Left forelimb (tissue), 1 donor: Measurements from ENCODE around the gene CDCA7L.

Experiments
- DNase-seq: peaks from one replicate; pipeline ENCODE4 v3.0.0-alpha.2; 2018; ENCODE audit warnings: low spot score

Gene CDCA7L, protein sequence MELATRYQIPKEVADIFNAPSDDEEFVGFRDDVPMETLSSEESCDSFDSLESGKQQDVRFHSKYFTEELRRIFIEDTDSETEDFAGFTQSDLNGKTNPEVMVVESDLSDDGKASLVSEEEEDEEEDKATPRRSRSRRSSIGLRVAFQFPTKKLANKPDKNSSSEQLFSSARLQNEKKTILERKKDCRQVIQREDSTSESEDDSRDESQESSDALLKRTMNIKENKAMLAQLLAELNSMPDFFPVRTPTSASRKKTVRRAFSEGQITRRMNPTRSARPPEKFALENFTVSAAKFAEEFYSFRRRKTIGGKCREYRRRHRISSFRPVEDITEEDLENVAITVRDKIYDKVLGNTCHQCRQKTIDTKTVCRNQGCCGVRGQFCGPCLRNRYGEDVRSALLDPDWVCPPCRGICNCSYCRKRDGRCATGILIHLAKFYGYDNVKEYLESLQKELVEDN

DNA sequence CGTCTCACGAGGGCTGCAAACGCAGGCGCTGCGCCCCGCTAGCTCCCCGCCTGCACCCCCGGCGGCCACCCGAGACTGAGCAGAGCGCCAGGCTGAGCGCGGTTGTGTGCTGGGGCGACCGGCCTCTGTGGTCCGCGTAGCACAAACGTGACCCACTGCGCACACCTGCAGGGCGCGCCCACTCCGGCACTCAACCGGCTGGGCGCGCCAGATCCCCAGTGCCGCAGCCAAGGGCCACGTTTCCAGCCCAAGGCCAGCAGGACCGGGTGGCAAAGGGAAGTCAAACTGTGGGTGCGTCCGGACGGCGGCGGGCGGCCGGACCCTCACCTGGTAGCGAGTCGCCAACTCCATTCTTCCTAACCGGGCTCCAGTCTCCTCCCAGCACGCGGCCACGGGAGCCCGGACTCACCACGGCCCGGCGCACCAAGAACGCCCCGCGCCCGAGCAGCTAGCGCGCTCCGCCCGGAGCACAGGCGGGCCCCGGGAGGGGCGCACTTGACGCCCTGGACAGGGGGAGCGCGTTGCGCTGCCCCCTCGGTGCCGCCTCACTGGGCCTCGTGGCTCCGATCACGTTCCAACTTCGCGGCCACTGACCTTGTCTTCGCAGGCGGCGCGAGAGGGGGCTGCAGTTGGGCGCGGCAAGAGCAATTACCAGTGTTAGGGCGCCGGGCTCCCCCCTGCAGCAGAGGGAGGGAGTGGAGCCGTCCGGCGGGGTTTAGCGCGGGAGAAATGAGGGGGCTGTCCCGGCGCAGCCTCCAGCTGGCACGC, at the start of gene CDCA7L:
Gene CDCA7L (minus strand): TSS at position 446 of the 768 bp plus-strand sequence. CDS start 95 bp downstream, at position 351.
- peak; percentile 89 for DNase-seq

DNA sequence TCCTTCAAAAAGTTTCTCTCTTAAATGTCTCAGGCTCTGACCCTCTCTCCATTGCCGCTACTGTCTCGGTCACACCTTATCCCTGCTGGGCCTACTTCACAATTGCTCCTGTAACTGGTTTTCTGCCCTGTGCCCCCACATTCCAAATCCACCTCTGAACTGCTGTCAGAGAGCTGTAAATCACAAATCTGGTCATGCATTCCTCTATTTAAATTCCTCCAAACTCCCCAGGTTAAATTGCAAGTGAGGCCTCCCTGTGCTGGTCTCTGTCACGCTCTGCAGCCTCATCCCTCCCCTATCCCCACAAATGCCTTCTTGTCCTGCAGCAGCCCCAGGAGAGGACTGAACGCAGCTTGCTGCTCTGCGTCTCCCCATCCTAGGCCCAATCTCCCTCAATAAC, 40.4 kb upstream of the CDCA7L start:
- DNase-seq: no peak

DNA sequence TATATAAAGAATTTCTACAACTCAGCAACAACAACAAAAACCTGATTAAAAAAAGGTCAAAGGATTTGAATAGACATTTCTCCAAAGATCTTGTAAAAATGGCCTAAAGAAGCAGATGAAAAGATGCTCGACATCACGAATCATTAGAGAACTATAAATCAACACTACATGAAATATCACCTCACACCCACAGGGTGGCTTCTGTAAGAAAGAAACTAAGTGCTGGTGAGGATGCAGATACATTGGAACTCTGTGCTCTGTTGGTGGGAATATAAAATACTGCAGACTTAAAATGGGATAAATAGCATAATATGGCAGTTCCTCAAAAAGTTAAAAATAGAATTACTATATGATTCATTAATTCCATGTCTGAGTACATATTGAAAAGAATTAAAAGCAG, 38.3 kb upstream of the CDCA7L start:
- no peak for DNase-seq

DNA sequence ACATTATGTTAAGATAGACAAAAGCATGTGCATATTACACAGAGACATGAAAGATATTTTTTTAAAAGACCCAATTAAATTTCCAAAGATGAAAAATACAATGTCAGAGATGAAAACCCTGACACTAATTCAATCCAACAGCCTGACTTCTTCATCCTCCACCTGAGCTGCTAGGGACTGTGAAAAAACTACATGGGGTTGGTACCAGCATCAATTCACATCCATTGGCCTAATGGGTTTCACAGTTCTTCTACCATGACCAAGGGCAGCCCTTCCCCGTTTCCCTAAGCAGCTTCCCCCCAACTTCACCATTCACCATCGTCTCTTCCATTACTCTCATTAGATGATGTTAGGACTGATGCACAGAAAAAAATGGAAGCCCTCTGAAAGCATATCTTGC, 37.4 kb upstream of the CDCA7L start:
- no peak for DNase-seq

DNA sequence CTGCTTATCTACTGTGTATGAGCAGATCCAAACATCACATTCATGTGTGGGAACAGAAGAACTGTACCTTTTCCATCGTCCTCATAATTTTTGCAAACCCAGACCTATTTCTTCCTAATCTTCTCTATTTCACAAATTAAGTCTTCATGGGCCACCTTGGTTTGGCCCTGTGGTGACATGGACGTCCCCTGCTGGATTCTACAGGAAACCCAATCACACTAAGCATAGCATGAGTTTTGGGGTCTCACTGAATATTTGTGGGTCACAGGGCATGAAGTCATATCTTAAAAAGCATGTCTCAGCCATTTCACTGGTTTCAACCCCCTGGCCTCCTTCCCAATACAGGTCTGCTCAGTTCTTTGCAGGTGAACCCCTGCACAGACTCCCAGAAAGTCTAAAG, 35.8 kb upstream of the CDCA7L start:
- DNase-seq: no peak

DNA sequence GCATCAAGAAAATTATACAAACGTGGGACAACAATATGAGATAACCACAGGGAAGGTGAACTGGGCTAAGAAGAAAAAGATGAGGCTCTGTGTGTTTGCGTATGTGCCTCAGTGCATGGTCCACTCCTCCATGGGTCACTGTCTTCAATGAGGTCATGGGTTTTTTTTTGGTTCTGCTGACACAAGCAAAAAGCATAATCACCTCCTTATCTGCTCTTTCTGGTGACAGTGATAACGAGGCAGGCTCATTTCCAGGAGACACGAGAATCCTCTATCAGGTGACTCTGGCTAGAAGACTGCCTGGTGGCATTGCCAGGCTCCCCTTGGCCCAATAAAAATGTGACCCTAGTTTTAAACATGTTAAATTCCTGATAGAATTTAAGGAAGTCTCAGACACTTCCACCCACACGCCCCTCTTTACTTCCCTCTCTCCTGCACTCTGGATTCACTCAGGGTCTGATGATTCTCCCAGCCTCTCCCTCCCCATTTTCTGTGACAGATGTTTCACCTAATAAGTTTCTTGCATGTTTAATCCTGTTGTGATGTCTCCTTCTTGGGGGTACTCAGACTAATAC, 35.3 kb upstream of the CDCA7L start:
- DNase-seq: no peak

DNA sequence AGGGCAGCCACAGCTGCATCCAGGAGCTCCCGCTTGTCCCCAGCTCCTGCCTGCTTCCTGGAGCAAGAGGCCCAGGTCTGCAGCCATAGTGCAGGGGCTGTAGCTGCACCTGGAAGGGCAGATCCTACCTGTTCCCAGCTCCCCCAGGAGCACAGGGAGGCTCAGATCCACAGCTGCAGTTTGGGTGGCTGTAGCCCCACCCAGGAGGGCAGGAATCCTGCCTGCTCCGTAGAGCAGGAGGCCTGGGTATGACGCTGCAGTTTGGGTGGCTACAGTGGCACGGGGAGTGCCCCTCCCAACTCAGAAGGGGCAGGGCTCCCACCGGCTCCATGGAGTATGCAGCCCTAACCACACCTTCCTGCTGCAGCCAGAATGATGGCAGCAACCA, 26.7 kb upstream of the CDCA7L start:
- no peak for DNase-seq

DNA sequence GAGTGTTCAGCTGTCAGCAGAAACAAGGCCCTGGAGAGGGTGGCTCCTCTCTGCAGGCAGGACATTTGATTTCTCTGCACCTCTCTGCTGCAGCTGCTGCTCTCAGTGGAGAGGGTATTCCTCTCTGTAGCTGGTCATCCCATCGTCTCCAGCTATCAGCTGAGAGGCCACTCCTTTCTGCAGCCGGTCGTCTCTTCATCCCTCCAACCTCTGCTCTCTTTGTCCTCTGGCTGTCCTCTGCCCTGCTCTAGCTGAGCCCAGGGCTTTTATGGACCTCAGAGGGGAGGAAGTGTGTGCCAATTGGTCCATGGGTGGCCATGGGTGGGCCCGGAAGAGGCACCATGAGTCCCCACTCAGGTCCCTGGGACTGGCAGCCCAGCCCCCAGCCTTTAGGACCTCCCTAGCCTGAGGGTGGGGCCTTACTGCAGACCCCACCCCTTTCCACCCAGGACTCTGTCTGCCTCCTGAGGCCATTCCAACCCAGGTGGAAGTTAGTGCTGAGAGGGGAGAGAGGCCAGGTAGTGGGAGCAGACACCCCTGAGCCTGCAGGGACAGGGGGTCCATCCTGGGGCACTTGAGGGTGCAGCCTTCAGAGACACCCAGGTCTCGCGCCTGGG, 26.2 kb upstream of the CDCA7L start:
- no peak for DNase-seq

DNA sequence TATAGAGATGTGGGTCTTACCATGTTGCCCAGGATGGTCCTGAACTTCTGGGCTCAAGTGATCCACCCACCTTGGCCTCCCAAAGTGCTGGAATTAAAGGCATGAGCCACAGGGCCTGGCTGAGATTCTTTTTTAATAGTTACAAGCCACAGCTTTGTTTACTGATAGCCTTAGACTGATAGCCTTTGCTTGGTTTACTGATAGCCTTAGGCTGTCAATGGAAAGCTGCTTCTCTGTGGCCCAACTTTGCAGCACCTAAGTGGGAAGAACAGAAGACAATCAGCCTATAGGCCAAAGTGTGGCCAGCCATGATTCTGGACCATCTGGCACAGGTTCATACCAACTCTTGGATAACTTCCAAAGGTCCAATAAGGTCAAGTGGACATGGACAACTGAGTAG, 24.1 kb upstream of the CDCA7L start:
- no peak for DNase-seq

DNA sequence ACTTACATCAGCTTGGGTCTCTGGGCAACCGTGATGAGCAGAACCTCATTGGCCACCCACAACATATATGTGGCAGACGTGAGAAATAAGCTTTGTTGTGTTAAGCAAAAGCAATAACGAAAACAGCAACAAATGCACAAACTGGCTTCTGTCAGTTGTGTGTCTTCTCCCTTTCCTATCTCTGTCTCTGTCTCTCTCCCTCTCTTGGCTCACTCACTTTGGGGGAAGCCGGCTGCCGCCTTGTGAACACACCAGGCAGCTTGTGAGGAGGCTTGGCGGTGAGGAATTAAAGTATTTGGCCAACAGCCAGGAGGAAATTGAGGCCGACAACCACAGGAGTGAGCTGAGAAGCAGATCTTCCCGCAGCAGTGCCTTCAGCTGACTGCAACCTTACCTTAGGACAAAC, 21.9 kb upstream of the CDCA7L start:
- no peak for DNase-seq

DNA sequence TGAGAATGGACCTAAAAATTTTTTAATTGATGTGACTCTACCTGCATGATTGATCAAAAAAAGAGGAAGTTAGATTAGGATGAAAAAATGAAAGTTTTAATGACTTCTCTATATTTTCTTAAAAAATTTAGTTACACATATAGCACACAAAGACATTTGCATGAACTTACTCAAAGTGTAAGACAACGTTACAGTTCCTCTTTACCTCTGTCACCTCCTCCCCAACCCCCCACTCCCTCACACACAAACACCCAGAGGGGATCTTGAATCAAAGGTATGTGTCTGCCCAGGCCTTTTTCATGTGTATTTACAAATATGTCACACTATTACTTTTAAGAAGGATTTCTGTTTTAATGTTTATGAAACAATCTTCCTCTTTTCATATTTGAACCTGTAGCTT, 20.6 kb upstream of the CDCA7L start:
- DNase-seq: no peak

DNA sequence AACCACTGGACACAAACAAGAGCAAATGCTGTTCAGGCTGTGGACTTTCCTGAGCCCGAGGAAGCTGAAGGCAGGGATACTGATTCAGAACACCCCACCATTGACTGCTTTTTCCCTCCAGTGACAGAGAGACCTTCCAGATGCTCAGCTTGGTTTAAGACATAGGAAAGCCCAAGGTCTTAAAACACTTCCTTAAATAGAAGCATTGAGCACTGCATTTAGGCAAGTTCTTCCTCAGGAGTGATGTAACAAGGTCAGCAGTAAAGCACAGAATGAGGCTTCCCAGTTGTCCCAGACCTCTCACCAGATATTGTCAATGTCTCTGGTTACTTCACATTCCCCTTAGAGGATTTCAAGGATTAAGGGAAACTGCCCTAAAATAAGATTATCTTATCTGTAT, 19.6 kb upstream of the CDCA7L start:
- DNase-seq: no peak

DNA sequence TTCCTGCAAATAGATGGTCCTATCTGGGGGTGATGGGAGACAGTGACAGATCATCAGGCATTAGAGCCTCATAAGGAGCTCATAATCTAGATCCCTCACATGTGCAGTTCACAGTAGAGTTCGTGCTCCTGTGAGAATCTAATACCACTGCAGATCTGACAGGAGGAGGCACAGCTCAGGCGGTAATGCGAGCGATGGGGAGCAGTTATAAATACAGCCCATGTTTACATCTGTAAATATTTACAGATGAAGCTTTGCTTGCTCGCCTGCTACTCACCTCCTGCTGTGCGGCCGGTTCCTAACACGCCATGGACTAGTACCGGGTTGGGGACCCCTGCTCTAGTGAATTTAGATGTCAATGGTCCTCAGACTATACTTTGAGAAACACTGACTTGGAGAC, 17.0 kb upstream of the CDCA7L start:
- DNase-seq: no peak

DNA sequence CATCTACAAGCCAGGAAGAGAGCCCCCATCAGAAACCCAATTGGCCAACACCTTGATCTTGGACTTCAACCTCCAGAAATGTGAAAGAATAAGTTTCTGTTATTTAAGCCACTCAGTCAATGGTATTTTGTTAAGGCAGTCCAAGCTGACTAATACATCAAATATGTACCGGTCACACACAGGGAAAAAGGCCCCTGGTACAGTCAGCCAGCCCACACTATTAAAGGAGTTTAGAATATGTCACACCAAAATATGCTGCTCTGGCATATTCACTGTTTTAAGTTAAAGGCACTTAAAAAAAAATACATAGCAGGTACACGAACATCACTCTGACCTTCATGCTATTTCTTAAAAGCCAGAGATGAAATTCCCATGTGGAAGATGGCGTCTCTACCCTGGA, 15.2 kb upstream of the CDCA7L start:
- DNase-seq: no peak

DNA sequence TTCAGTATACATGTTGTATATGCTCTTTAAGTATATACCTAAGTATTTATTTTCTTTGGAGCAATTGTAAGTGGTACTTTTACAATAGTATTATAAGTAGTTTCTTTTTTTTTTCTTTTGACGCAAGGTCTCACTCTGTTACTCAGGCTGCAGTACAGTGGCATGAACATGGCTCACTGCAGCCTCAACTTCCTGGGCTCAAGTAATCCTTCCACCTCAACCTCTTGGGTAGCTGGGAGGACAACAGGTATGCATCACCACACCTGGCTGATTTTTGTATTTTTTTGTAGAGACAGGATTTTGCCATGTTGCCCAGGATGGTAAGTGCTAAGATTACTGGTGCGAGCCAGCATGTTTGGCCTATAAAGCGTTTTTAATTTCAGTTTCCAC, 13.7 kb upstream of the CDCA7L start:
- no peak for DNase-seq

DNA sequence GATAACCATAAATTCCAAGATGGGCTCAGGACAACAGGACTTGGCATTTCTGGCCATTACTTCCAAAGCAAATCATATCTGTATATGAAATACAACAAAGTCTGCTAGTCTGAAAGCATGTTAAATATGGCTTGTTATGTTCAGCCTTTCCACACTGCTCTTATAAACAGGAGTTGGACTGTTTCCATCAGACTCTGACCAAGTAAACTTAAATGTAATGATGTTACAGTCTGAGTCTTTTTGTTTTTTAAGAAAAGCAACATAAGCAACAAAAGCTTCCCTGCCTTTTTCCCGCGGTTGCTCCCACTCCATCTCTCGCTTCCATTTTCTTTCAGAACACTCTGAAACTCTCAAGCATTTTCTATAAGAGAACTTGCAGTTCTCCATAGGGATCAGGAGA, 8.1 kb upstream of the CDCA7L start:
- no peak for DNase-seq

DNA sequence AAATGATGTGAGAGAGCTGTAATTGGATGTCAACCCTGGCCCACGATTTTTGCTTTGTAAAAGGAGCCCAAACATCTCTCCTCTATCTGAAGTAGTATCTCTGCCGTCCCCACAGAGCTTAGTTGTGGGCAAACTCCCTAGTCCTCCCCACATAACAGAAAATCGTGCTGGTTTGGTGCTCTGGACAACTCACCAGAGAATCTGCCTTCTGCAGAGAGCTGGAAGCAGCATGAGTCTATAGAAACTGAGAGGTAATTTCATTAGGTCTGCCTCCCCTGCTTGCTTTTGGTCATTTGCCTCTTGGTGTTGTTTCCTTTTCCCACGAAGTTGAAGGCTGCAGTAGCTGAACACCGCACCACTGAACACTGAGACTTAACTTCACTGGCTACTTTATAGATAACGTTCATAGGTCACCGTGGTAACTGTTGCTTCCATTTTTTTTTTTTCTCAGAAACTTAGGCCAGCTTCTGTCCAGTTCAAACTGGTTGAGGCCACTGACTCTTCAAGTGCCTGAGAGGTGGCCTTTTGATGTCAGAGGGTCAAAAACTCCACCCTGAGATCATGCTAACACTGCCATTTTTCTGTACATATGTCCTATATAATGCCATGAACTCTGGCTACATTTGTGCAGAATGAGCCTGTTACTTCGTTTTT, 3.3 kb upstream of the CDCA7L start:
- no peak for DNase-seq

DNA sequence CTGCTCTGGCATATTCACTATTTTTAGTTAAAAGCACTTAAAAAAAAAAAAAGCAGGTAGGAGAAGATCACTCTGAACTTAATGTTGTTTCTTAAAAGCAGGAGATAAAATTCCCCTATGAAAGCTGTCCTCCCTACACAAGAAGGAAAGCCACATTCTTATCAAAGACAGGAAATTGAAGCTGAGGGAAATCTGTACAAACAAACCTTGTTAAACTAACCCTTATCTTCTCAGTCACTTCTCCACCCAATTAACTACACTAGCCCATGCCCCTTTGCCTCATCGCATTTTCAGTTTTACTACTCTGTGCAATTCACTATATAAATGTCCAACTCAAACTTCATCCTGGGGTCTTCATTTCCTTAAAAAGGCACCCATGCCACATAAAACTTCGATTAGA, 2.7 kb upstream of the CDCA7L start:
- DNase-seq: no peak

DNA sequence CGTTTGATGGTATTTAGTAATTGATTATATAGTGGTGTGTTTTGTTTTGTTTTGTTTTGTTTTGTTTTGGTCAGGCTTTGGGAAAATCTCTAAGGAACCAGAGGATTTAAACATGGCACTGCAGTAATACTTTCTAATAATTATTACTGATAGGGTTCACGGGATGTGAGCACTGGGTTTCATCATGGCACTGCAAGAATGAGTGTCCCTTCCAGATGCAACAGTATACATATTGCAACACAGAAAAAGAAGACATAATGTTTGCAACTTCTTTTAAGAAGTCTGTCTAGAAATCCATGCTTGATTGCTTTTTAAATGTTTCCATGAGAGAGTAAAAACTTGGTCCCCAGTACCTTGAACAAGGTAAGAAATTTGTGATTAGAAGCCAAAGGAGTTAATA, 2.2 kb upstream of the CDCA7L start:
- no peak for DNase-seq

DNA sequence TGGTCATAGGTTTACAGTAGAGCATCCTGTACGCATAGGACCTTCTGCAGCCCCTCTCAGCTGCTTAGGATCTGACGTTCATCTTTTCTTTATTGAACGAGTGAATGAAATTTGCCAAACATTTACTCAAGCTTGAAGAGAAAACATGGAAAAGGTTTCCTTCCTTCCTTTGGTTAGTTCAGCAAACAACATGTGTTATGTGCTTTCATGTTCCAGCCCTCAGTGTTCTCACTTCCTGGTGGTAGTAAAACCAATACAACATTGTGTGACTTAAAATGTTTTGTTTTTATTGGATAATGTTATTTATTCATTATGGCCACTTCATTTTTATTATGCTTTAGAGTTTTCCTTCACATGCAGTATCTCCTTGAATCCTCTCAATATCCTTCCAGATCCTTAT, 1.4 kb upstream of the CDCA7L start:
- no peak for DNase-seq

DNA sequence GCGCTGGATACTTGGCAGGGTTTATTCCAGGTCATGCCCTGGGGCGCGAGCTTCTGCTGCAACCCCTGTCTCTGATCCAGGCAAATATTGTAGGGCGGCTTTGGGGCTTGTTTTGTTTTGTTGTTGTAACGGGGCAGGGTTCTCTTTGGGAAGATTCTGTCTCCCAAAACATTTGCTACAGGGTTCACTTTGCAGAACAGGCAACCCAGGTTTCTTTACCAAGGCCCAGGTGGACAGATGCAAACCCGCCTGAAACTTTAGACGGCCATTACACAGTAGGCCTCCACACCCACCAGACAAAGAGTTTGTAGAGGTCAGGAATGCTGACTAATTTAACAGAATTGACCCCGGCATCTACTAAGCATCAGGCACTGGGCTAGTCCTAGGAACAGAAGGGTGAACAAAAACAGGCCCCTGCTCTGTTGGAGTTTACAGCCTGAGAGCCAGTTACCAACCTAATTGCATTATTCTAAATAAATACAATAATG, 567 bp upstream of the CDCA7L start:
- DNase-seq: no peak
